DMS114 treated with DMSO at 0.1 percent for 48 hours (cell line): ENCODE data around the gene DNAH1.

Source experiments
- DNase-seq: peaks from one replicate; lab custom pipeline; 2025; ENCODE audit not compliant: unreplicated experiment; lab: John Stamatoyannopoulos, UW

The DNAH1 gene

GRCh38 chr3:52355526-52355925 is 39.4 kb downstream of the DNAH1 start:
- no peak for DNase-seq

- DNase-seq = no peak
Measured at GRCh38 chr3:52356126-52356525, 40.0 kb downstream of the DNAH1 start.

GRCh38 chr3:52357151-52358080 is 41.3 kb downstream of the DNAH1 start:
- no peak for DNase-seq

- no peak for DNase-seq
Measured at GRCh38 chr3:52358362-52358940, 42.3 kb downstream of the DNAH1 start.

GRCh38 chr3:52359116-52359855 is 43.2 kb downstream of the DNAH1 start:
- no peak for DNase-seq

- DNase-seq = no peak
Measured at GRCh38 chr3:52361011-52361410, 44.9 kb downstream of the DNAH1 start.

GRCh38 chr3:52361454-52361853 is 45.3 kb downstream of the DNAH1 start:
- DNase-seq = no peak

- no peak for DNase-seq
Measured at GRCh38 chr3:52361898-52362297, 45.8 kb downstream of the DNAH1 start.

- no peak for DNase-seq
Measured at GRCh38 chr3:52364322-52365035, 48.4 kb downstream of the DNAH1 start.

- DNase-seq = no peak
Measured at GRCh38 chr3:52366527-52366926, 50.4 kb downstream of the DNAH1 start.

GRCh38 chr3:52367891-52368880 is 52.1 kb downstream of the DNAH1 start:
- no peak for DNase-seq

GRCh38 chr3:52370531-52370930 is 54.4 kb downstream of the DNAH1 start:
- DNase-seq = no peak

GRCh38 chr3:52372822-52373504 is 56.8 kb downstream of the DNAH1 start:
- no peak for DNase-seq

- no peak for DNase-seq
Measured at GRCh38 chr3:52373676-52374075, 57.6 kb downstream of the DNAH1 start.

GRCh38 chr3:52374173-52374572 is 58.1 kb downstream of the DNAH1 start:
- no peak for DNase-seq

- no peak for DNase-seq
Measured at GRCh38 chr3:52379610-52380009, 63.5 kb downstream of the DNAH1 start.

GRCh38 chr3:52380023-52380422 is 63.9 kb downstream of the DNAH1 start:
- DNase-seq = no peak

GRCh38 chr3:52381623-52382022 is 65.5 kb downstream of the DNAH1 start:
- DNase-seq = no peak

GRCh38 chr3:52383446-52383845 is 67.3 kb downstream of the DNAH1 start:
- no peak for DNase-seq
